Peyer's patch (tissue), 4 donors: ENCODE results near the gene COPS9.

Experiments
- POLR2A ChIP-seq, 2 donors: fragments of 450-650 bp; IDR thresholded peaks; one replicate each; pipeline ENCODE4 v1.5.1; 2017; ENCODE audit warnings: antibody characterized with exemption in 2 of 2, mild to moderate bottlenecking in 2 of 2, moderate library complexity in 2 of 2
- TF ChIP-seq, protein P1 (sequence below), 6 experiments: fragments of 450-650 bp in 4 of 6; fragments of 200-600 bp in 2 of 6; sonication (generic) in 1 of 6; IDR thresholded peaks; one replicate each; pipeline ENCODE4 v1.5.1; 2017 to 2019; ENCODE audit warnings: antibody characterized with exemption in 6 of 6, mild to moderate bottlenecking in 3 of 6, moderate library complexity in 1 of 6

DNA sequence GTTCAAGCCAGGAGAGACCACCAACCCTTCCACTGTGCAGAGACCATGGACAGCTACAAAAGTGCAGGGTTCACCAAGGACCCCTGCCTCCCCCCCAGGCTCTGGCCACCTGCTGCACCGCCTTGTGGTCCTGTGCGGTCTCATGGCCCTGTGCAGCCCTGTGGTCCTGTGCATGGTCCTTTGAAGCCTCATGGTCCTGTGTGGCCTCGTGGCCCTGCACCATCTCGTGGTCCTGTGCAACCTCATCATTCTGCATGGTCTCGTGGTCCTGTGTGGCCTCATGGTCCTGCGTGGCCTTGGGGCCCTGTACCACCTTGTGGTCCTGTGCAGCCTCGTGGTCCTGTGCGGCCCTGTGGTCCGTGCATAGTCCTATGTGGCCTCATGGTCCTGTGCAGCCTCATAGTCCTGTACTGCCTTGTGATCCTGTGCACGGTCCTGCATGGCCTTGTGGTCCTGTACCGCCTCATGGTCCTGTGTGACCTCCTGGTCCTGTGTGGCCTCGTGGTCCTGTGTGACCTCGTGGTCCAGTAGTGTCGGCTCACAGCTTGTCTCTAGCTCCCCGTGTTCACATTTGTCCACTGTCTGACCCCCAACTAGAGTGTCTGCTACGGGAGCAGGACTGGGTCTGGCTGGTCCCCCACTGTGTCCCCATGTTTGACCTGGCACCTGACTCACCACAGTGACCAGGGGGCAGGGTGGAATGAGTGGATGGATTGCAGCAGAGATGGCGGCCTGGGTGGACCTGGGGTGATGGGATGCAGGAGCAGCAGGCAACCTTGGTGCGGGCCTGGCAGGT is 24.4 kb upstream of the COPS9 start:
- TF ChIP-seq, protein P1, sequence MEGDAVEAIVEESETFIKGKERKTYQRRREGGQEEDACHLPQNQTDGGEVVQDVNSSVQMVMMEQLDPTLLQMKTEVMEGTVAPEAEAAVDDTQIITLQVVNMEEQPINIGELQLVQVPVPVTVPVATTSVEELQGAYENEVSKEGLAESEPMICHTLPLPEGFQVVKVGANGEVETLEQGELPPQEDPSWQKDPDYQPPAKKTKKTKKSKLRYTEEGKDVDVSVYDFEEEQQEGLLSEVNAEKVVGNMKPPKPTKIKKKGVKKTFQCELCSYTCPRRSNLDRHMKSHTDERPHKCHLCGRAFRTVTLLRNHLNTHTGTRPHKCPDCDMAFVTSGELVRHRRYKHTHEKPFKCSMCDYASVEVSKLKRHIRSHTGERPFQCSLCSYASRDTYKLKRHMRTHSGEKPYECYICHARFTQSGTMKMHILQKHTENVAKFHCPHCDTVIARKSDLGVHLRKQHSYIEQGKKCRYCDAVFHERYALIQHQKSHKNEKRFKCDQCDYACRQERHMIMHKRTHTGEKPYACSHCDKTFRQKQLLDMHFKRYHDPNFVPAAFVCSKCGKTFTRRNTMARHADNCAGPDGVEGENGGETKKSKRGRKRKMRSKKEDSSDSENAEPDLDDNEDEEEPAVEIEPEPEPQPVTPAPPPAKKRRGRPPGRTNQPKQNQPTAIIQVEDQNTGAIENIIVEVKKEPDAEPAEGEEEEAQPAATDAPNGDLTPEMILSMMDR (IDR thresholded peaks at IDR 0.05) = no peak
- no peak for TF ChIP-seq POLR2A (IDR thresholded peaks at IDR 0.05)
